Neural progenitor cell (in vitro differentiated cells): ENCODE data around the gene TOR1A. TPM values are rescaled to one million over a fixed set of nuclear protein-coding genes. Genes with fewer than 3 reads are reported as not detected.

ENCODE experiments used
- DNase-seq: peaks from one replicate; pipeline ENCODE4 v3.0.0-alpha.2; 2016; ENCODE audit warnings: low spot score
- H2AFZ ChIP-seq: fragments of 200-600 bp; sonication (generic); replicated peaks from 2 replicates; pipeline ENCODE4 v1.6.1; 2016; ENCODE audit warnings: antibody characterized with exemption
- H3F3A ChIP-seq: fragments of 200-600 bp; sonication (generic); 2 replicates; pipeline ENCODE4 v1.6.1; 2016; ENCODE audit warnings: antibody characterized with exemption, low read depth
- H3K27ac ChIP-seq: fragments of 200-600 bp; sonication (generic); 2 replicates; pipeline ENCODE4 v1.5.1; 2016; ENCODE audit warnings: mild to moderate bottlenecking
- H3K27me3 ChIP-seq: fragments of 200-600 bp; sonication (generic); 2 replicates; pipeline ENCODE4 v1.6.1; 2016; ENCODE audit warnings: mild to moderate bottlenecking, moderate library complexity
- H3K36me3 ChIP-seq: fragments of 200-600 bp; sonication (generic); 2 replicates; pipeline ENCODE4 v1.5.1; 2016
- H3K4me1 ChIP-seq: fragments of 200-600 bp; sonication (generic); 2 replicates; pipeline ENCODE4 v1.6.1; 2016; ENCODE audit warnings: mixed run types
- H3K4me2 ChIP-seq: fragments of 200-600 bp; sonication (generic); 2 replicates; pipeline ENCODE4 v1.6.1; 2016
- H3K4me3 ChIP-seq: fragments of 200-600 bp; sonication (generic); 2 replicates; pipeline ENCODE4 v1.5.1; 2016
- H3K79me2 ChIP-seq: fragments of 200-600 bp; sonication (generic); 2 replicates; pipeline ENCODE4 v1.6.1; 2016; ENCODE audit warnings: low read depth
- H3K9ac ChIP-seq: fragments of 200-600 bp; sonication (generic); 2 replicates; pipeline ENCODE4 v1.6.1; 2016
- H3K9me3 ChIP-seq: fragments of 200-600 bp; sonication (generic); 2 replicates; pipeline ENCODE4 v1.5.1; 2016; ENCODE audit warnings: low read depth
- H4K20me1 ChIP-seq: fragments of 200-600 bp; sonication (generic); 2 replicates; pipeline ENCODE4 v1.6.1; 2016; ENCODE audit warnings: low read depth
- H3K27ac Mint-ChIP-seq: 3 replicates; pipeline ENCODE4 v1.8.0; 2021; ENCODE audit warnings: mixed read lengths
- H3K27me3 Mint-ChIP-seq: 2 replicates; pipeline ENCODE4 v1.8.0; 2022; ENCODE audit warnings: low read depth, mild to moderate bottlenecking, inconsistent platforms, moderate library complexity, mixed read lengths; ENCODE audit not compliant: insufficient read depth
- H3K36me3 Mint-ChIP-seq: 3 replicates; pipeline ENCODE4 v1.8.0; 2021; ENCODE audit warnings: mixed read lengths
- H3K4me1 Mint-ChIP-seq: 3 replicates; pipeline ENCODE4 v1.8.0; 2021; ENCODE audit warnings: mixed read lengths
- H3K4me3 Mint-ChIP-seq: 3 replicates; pipeline ENCODE4 v1.8.0; 2021; ENCODE audit warnings: mild to moderate bottlenecking, moderate library complexity, mixed read lengths
- H3K9me3 Mint-ChIP-seq: 3 replicates; pipeline ENCODE4 v1.8.0; 2020; ENCODE audit warnings: mixed read lengths
- EZH2 ChIP-seq: fragments of 200-600 bp; sonication (generic); IDR thresholded peaks from 2 replicates; pipeline ENCODE4 v1.6.1; 2017; ENCODE audit warnings: antibody characterized with exemption, mild to moderate bottlenecking, moderate library complexity
- EZH2phosphoT487 ChIP-seq: fragments of 200-600 bp; sonication (generic); IDR thresholded peaks from 2 replicates; pipeline ENCODE4 v1.6.1; 2017; ENCODE audit warnings: antibody characterized with exemption
- total RNA-seq: library from RNA; depleted of rRNA; stranded (reverse); fragments of >200 nt; gene quantifications from 2 replicates; pipeline ENCODE4 v1.2.3, GENCODE V29; 2015; ENCODE audit warnings: low replicate concordance
- TF ChIP-seq, protein P1 (sequence below): fragments of 200-600 bp; sonication (generic); IDR thresholded peaks from 2 replicates; pipeline ENCODE4 v1.5.1; 2017; ENCODE audit warnings: antibody characterized with exemption, mild to moderate bottlenecking

Gene TOR1A
- total RNA-seq, 1 donor from 2014 or later: 39.6 TPM

DNA sequence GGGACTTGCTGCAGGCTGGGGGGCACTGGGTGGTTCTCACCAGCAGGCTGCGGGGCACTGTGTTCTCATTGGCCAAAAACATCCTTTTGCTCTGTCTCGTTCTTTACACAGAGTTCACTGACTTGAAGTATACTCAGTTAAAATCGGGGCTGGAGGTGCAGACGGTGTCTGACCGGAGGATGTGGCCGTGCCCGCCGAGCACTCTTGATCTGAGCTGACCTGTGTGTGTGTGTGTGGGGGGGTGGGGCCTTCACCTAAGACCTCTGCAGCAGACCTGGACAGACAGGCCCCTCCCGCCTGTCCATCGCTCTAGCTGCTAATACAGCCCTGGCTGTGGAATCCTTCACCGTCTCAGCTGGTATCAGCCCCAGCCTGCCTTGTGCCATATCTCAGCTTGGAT lies 13.8 kb downstream of the TOR1A start:
- no peaks in the 10 kb centered on the region for H3K27me3 ChIP-seq
- no peak overlapping the region for H2AFZ ChIP-seq
- peaks cover 16% of the 10 kb centered on the region for H4K20me1 ChIP-seq
- H3F3A ChIP-seq: peaks cover 7% of the 10 kb centered on the region
- H3K27ac ChIP-seq: no peak overlapping the region
- H3K4me1 Mint-ChIP-seq: peaks cover 5% of the 10 kb centered on the region
- no peaks in the 10 kb centered on the region for H3K36me3 ChIP-seq
- H3K79me2 ChIP-seq: peaks cover 8% of the 10 kb centered on the region
- no peak overlapping the region for H3K4me3 Mint-ChIP-seq
- no peak overlapping the region for H3K9ac ChIP-seq
- H3K36me3 Mint-ChIP-seq: peaks cover 22% of the 10 kb centered on the region
- H3K4me2 ChIP-seq: no peak overlapping the region
- no peak for DNase-seq
- no peak overlapping the region for H3K27ac Mint-ChIP-seq
- no peaks in the 10 kb centered on the region for H3K9me3 Mint-ChIP-seq
- H3K27me3 Mint-ChIP-seq: peaks cover 2% of the 10 kb centered on the region
- H3K4me1 ChIP-seq: no peaks in the 10 kb centered on the region
- H3K4me3 ChIP-seq: no peak overlapping the region
- no peaks in the 10 kb centered on the region for H3K9me3 ChIP-seq
- TF ChIP-seq EZH2 (no peak), EZH2phosphoT487 (no peak)
- TF ChIP-seq, protein P1, sequence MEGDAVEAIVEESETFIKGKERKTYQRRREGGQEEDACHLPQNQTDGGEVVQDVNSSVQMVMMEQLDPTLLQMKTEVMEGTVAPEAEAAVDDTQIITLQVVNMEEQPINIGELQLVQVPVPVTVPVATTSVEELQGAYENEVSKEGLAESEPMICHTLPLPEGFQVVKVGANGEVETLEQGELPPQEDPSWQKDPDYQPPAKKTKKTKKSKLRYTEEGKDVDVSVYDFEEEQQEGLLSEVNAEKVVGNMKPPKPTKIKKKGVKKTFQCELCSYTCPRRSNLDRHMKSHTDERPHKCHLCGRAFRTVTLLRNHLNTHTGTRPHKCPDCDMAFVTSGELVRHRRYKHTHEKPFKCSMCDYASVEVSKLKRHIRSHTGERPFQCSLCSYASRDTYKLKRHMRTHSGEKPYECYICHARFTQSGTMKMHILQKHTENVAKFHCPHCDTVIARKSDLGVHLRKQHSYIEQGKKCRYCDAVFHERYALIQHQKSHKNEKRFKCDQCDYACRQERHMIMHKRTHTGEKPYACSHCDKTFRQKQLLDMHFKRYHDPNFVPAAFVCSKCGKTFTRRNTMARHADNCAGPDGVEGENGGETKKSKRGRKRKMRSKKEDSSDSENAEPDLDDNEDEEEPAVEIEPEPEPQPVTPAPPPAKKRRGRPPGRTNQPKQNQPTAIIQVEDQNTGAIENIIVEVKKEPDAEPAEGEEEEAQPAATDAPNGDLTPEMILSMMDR: no peak

DNA sequence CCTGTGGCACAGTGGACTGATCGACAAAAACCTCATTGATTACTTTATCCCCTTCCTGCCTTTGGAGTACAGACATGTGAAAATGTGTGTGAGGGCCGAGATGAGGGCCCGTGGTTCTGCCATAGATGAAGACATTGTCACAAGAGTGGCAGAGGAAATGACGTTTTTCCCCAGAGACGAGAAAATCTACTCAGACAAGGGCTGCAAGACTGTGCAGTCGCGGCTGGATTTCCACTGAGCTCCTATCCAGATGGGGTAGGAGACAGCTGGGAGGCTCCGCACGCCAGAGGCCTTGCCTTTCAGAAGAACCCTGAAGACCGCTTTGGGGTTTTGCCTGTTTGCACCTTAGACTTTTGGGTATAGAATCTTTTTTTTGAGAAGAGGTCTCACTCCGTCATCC lies 14.6 kb downstream of the TOR1A start:
- H3K9me3 Mint-ChIP-seq: no peaks in the 10 kb centered on the region
- H3K4me2 ChIP-seq: no peak overlapping the region
- no peak for DNase-seq
- peaks cover 10% of the 10 kb centered on the region for H3K79me2 ChIP-seq
- H3K4me1 ChIP-seq: peaks cover under 1% of the 10 kb centered on the region
- peaks cover 7% of the 10 kb centered on the region for H3F3A ChIP-seq
- no peaks in the 10 kb centered on the region for H3K36me3 ChIP-seq
- H3K4me1 Mint-ChIP-seq: peaks cover 6% of the 10 kb centered on the region
- peaks cover 2% of the 10 kb centered on the region for H3K27me3 Mint-ChIP-seq
- H3K27ac ChIP-seq: no peak overlapping the region
- no peak overlapping the region for H3K27ac Mint-ChIP-seq
- H2AFZ ChIP-seq: no peak overlapping the region
- H3K9ac ChIP-seq: no peak overlapping the region
- peaks cover 16% of the 10 kb centered on the region for H4K20me1 ChIP-seq
- peaks cover 19% of the 10 kb centered on the region for H3K36me3 Mint-ChIP-seq
- TF ChIP-seq EZH2 (no peak), EZH2phosphoT487 (no peak)
- H3K27me3 ChIP-seq: no peaks in the 10 kb centered on the region
- H3K9me3 ChIP-seq: no peaks in the 10 kb centered on the region
- no peak overlapping the region for H3K4me3 Mint-ChIP-seq
- no peak overlapping the region for H3K4me3 ChIP-seq

DNA sequence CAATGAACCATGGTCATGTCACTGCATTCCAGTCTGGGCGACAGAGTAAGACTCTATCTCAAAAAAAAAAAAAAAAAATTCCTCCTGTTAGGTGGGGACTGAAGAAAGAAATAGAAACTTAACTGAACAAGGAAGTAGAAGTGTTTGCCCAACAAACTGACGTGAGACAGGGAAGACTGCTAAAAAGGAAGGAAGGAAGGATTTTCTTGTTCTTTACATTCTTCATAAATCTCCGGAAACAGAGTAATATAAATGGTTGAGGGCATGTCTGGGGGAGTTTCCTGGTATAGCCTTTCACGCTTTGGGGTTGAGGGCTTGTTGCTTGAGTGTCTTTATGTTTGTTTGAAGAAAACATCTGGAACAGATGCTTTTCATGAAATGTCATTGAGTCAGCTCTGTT lies 17.9 kb downstream of the TOR1A start:
- H3K27ac Mint-ChIP-seq: no peak overlapping the region
- H3K4me3 Mint-ChIP-seq: peak overlapping the region; percentile 9
- TF ChIP-seq EZH2 (no peak), EZH2phosphoT487 (no peak)
- TF ChIP-seq, protein P1: no peak
- Histone ChIP-seq H3K27ac (no peak overlapping the region), H3K4me1 (peaks cover 6% of the 10 kb centered on the region), H3K79me2 (peaks cover 17% of the 10 kb centered on the region), H3K9ac (no peak overlapping the region), H3K9me3 (no peaks in the 10 kb centered on the region), H3K36me3 (no peaks in the 10 kb centered on the region), H2AFZ (no peak overlapping the region), H4K20me1 (peaks cover 6% of the 10 kb centered on the region), H3K4me2 (no peak overlapping the region), H3K4me3 (no peak overlapping the region), H3F3A (peaks cover 10% of the 10 kb centered on the region), H3K27me3 (no peaks in the 10 kb centered on the region)
- H3K36me3 Mint-ChIP-seq: peaks cover 23% of the 10 kb centered on the region
- H3K27me3 Mint-ChIP-seq: peaks cover 2% of the 10 kb centered on the region
- DNase-seq: no peak
- peaks cover 12% of the 10 kb centered on the region for H3K4me1 Mint-ChIP-seq
- no peaks in the 10 kb centered on the region for H3K9me3 Mint-ChIP-seq

DNA sequence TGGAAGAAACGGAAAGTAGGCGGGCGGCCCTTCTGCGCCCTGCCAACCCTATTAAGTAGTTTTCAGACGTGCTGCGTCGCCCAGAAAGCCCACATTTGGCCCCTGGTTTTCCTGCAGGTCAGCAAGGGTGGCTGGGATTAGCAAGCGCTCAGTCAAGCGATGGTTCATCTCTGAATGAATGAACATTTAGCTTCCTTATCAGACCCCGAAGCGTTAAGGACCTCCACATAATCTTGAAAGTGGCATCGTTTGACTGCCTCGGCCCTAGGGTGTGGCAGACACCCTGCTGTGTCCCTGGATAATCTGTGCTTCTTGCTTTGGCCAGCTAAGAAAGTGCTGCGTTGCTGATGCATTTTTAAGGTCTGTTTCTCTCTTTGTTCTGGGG lies 20.3 kb downstream of the TOR1A start:
- peak overlapping the region; percentile 0 for H3K9ac ChIP-seq
- H4K20me1 ChIP-seq: peaks cover 6% of the 10 kb centered on the region
- Mint-ChIP-seq H3K27ac (no peak overlapping the region), H3K27me3 (no peaks in the 10 kb centered on the region), H3K36me3 (peaks cover 14% of the 10 kb centered on the region), H3K9me3 (no peaks in the 10 kb centered on the region), H3K4me3 (peak overlapping the region; percentile 86), H3K4me1 (peaks cover 12% of the 10 kb centered on the region)
- H3K4me1 ChIP-seq: peaks cover 6% of the 10 kb centered on the region
- H3K36me3 ChIP-seq: no peaks in the 10 kb centered on the region
- no peaks in the 10 kb centered on the region for H3K9me3 ChIP-seq
- H2AFZ ChIP-seq: peak overlapping the region; percentile 64
- peaks cover 9% of the 10 kb centered on the region for H3K79me2 ChIP-seq
- peaks cover 12% of the 10 kb centered on the region for H3F3A ChIP-seq
- no peaks in the 10 kb centered on the region for H3K27me3 ChIP-seq
- DNase-seq: peak; percentile 66
- H3K4me2 ChIP-seq: peak overlapping the region; percentile 88
- H3K4me3 ChIP-seq: peak overlapping the region; percentile 79
- no peak overlapping the region for H3K27ac ChIP-seq
- TF ChIP-seq EZH2phosphoT487 (no peak), EZH2 (no peak)
- TF ChIP-seq, protein P1: no peak
